ENCODE measurements around the gene FARP2.
"Not testable (repeated sequence)": the region's sequence is repeated elsewhere in the genome, so short reads cannot be mapped to it uniquely, and the experiment has no call there.

FARP2 gene

GRCh38 chr2:241506793-241507429, 150.8 kb downstream of the FARP2 start:
- no peak for DNase-seq

DNA sequence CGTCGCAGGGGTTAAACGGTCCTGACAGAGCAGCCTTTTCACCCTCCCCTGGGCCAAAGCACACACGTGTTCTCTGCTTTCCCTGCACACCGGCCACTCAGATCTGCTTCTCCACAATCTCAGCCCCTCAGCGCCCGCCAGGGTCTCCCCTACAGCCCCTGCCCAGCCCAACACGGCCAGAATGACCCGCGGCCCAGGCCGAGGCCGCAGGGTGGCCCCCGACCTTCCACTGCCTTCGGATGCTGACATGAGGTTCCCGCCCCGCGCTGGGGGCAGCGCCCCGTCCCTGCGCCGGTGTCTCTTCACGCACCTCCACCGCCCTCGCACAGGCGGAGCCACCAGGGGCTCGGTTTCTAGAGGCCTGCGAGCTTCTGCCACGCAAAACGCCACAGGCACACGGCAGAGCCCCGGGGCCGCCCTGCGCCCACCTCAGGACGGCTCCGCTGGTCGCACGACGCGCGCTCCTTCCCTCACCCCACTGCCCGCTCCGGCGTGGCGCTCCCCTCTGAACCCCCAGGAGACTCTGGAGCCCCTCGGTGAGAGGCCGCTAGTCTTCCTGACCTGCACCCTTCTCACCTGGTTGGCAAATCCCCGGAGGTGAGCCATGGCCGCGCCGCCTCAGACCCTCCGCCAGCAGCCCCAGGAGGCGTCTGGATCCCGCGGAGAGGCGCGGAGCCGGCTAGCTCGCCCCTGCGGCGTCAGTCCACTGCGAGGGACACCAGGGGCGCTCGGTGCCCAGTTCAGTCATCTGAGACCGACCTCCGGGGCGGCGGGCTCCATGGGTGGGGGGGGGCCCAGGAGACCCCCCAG, 151.6 kb downstream of the FARP2 start:
- DNase-seq = peak; percentile 16

GRCh38 chr2:241508240-241509154, 152.4 kb downstream of the FARP2 start, which contains the start of gene STK25:
TSS of gene STK25 (minus strand) at chr2:241508584. CDS start at chr2:241508035, 549 bp downstream.
- peak; percentile 98 for DNase-seq

DNA sequence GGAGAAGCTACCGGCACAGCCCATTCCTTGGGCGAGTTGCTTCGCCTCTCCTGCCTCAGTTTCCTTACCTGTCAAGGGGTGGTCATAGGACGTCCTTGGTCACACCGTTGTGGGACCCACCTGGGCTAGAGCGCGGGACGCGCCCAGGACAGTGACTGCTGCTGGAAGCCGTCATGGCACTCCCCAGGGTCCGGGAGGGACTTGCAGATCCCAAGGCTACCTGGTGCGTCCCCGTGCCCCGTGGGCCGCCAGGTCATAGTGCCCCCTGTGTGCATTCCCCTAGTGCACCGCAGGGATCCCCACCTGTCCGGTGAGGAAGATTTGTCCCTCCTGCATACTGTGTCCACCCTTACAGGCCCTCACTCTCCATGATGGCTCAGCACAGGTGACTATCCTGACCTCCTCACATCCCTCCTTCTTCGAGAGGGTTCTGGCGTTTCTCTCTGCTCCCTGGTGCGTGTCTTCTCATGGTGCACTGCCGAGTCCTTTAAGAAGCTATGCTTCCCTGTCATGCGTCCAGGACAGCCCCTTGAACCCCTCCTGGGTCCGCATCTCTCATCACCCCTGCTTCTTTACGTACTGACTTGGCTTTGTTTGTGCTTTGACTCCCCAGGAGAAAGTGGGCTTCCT, 153.2 kb downstream of the FARP2 start:
- DNase-seq = no peak

GRCh38 chr2:241511091-241511741, 155.1 kb downstream of the FARP2 start:
- DNase-seq = no peak

GRCh38 chr2:241514553-241514952, 158.5 kb downstream of the FARP2 start:
- DNase-seq = no peak

GRCh38 chr2:241514986-241515737, 159.1 kb downstream of the FARP2 start:
- no peak for DNase-seq

DNA sequence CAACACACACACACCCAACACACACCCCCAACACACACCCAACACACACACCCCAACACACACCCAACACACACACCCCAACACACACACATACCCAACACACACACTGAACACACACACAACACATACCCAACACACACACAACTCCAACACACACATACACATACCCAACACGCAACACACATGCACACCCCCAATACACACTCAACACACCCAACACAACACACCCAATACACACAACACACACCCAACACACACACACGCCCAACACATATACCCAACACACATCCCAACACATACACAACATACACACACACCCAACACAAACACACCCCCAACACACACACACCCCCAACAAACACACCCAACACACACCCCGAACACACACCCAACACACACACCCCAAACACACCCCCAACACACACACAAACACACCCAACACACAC, 160.5 kb downstream of the FARP2 start:
- no peak for DNase-seq

- DNase-seq = no peak
These were observed 161.2 kb downstream of the FARP2 start for GRCh38 chr2:241517297-241517696.

DNA sequence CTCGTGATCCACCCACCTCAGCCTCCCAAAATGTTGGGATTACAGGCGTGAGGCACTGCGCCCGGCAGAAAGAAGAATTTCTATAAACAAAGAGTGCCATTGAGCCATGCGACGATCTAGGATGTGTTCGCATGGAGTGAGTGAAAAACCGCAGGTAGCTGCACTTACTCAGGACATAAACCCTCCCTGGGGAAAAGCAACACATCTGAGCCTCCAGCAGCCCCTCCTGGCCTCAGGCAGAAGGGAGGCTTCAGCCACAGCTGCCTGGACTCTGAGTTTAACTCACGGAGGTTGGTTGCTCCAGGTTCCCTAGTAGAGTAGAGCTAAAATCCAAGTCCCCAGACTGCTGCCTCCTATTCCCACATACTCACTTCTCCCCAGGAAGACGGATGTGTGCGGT, 163.6 kb downstream of the FARP2 start:
- no peak for DNase-seq

DNA sequence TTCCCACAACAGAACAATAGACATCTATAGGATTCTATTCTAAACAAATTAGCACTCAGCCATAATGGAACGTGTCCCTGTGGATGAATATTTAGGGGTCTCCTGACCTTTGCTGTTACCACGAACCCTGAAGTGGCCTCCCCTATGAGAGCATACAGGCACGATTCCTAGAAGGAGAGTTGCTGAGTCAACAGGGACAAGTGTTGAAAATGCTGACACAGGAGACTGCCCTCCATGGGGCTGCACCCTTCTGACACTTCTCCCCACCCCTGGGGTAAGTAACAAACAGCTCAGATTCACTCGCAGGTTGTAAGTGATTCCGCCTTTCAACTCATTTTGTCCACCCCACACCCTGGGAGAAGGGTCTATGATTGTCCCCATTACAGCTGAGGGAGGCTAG, 166.4 kb downstream of the FARP2 start:
- no peak for DNase-seq

DNA sequence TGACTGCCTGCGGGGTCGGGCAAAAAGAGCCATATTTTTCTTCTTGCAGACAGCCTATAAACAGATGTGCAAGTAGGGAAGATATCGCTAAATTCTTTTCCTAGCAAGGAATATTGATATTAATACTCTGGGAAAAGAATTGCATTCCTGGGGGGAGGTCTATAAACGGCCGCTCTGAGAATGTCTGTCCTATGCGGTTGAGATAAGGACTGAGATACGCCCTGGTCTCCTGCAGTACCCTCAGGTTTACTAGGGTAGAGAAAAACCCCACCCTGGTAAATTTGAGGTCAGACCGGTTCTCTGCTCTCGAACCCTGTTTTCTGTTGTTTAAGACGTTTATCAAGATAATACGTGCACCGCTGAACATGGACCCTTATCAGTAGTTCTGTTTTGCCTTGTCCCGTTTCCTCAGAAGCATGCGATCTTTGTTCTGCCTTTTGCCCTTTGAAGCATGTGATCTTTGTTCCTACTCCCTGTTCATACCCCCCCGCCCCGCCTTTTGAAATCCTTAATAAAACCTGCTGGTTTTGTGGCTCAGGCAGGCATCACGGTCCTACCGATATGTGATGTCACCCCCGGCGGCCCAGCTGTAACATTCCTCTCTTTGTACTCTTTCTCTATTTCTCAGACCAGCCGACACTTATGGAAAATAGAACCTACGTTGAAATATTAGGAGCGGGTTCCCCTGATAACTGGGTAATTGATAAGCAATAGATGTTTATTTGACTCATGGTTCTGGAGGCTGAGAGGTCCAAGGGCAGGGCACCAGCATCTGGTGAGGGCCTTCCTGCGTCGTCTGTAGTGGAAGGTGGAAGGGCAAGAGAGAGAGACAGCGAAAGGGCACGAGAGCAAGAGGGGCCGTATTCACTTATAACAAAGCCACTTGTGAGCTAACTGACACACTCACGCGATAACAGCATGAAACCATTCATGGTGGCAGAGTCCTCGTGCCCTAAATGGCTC, 170.0 kb downstream of the FARP2 start:
- DNase-seq = not testable (repeated sequence)

DNA sequence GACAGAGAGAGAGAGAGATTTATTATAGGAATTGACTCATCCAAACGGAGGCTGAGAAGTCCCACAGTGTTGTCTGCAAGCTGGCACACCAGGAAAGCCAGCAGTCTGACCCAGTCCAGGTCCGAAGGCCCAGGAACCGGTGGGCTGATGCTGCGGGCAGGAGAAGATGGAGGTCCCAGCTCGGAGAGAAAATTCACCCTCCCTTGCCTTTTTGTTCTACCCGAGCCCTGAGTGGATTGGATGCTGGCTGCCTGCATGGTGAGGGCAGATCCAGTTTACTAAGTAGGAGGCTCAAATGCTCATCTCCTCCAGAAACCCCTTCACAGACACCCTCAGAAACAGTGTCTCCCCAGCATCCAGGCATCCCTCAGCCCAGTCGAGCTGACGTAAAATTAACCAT, 174.5 kb downstream of the FARP2 start:
- no peak for DNase-seq

GRCh38 chr2:241531161-241531722, 175.2 kb downstream of the FARP2 start:
- DNase-seq = no peak

DNA sequence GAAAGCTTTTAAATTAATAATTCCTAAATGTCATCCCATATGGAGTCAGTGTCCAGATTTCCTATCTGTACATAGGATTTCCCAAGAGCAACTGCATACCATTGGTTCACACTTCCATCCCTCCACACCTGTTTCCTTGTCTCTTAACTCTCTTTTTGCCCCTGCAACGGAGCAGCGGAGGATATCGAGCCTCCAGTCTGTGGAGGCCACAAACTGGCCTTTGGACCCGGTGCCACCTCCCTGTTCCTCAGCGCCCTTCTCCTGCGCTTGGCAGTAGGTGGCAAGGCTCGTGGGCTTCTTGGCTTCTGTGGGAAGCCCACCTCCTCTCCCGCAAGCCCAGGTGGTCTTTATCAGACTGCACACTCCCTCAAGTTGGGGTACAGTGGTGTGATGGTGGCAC, 176.1 kb downstream of the FARP2 start:
- DNase-seq = no peak

DNA sequence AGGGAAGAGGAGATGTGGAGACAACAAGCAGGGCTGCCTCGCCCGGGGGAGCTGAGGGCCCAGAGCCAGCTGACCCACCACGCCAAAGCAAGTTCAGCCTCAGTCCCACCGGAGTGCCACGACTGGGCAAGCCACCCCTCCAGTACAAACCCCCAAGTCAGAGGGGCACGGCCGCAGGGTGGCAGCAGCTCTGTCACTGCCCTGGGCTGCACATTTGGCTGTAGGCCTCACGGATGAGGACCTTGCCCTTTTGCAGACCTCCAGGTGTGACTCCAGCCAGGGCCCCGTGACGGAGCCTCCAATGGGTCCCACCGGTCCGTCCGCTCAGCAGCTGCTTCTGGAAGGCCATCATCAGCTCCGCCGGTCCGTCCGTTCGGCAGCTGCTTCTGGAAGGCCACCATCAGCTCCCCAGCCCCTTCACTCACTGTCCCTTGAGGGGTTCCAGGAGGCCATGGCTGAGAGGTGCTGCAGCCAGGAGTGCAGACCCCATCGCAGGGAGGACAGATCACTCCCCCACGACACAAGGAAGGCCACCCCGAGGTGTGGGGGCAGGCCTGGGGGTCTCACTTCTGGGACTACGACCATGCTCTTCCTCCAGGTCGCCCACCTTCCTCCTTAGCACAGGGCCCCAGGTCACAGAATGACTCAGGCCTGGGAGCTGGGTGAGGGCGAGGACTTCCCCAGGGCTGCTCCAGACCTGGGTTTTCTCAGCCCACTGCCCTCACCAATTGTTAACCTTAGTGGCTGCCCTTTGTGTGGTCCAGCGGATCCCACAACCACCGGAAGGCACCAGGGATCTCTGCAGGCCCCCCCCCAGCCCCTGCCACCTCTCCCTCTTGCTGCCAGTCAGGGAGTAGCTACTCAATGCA, 176.9 kb downstream of the FARP2 start:
- DNase-seq = no peak

GRCh38 chr2:241534293-241534692, 178.2 kb downstream of the FARP2 start:
- no peak for DNase-seq

- no peak for DNase-seq
These were observed 178.8 kb downstream of the FARP2 start for GRCh38 chr2:241534701-241535375.

All from activated effector memory CD4-positive, alpha-beta T cell treated with Interleukin-2 at 50 U/mL for 16 hours (primary cell).